HS-27A (cell line): ENCODE results near the gene ARL17B.
"Not testable (repeated sequence)": the region's sequence is repeated elsewhere in the genome, so short reads cannot be mapped to it uniquely, and the experiment has no call there.

Experiments
- DNase-seq: peaks from one replicate; pipeline ENCODE4 v3.0.0-alpha.2; 2012; ENCODE audit warnings: low read depth, missing footprints

Gene ARL17B

DNA sequence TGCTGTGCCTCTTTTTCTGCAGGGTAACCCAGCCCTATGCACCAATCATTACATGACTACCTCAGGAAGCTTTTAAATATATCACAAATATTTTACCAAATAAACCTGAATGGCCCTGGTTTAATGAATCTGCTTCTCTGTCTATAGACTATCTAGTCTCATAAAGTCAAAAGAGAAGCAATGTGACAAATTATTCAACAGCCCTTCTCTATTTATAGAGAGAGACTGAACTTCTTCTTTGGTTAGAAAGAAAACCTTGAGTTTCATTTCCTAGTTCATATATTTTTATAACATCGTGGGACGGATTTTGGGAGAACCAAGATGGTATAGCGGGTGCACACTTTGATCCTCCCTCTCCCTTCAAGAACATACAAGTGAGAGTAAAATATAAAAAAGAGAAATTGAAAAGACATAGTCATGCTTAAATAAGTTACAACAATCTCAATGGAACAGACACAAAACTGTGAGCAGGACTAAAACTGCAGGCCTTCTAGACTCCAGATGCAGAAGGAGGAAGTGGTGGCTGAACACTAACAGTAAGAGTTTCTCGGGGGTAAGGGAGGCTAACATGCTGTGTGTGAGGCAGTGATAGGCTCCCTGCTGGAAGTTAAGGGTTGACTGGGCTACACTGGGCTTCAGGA lies 70.5 kb downstream of the ARL17B start:
- not testable (repeated sequence) for DNase-seq

DNA sequence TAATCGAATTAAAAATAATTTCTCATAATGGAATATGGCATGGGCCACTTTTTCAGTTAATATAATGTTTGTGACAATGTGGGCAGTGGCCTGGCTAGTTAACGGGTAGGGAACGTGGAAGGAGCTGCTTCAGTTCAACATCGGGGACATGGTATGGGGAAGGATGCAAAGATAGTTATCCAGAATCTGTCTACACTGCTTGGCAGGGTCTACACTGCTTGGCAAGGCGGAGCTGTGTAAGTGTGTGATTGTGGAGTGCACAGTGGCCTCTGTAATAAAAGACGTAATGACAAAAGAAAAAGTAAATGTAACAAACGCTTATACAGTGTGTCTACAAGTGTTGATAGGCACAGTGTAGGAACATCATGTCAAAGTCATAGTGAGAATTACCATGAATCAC lies 74.0 kb downstream of the ARL17B start:
- not testable (repeated sequence) for DNase-seq

GRCh38 chr17:46286764-46287221 lies 74.8 kb downstream of the ARL17B start:
- DNase-seq: peak; percentile 84

DNA sequence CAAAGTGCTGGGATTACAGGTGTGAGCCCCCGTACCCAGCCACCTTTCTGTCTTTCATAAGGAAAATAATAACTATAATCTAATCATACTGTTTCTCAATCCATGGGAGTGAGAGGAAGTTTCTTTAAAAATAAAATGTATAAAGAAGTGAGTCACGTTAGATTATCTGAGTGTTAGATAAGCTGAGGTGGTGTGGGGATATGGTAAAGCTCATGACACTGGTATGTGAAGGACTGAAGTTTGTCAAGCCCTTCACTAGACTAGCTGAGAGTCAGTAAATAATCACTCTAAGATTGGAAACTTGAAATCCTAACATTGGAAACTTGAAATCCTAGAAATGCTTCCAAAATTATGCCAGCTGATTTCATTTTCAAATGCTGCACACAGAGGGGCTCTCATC lies 76.1 kb downstream of the ARL17B start:
- DNase-seq: not testable (repeated sequence)

GRCh38 chr17:46284467-46284866 lies 77.1 kb downstream of the ARL17B start:
- not testable (repeated sequence) for DNase-seq

- not testable (repeated sequence) for DNase-seq
Measured at GRCh38 chr17:46282635-46283034, 78.9 kb downstream of the ARL17B start.

DNA sequence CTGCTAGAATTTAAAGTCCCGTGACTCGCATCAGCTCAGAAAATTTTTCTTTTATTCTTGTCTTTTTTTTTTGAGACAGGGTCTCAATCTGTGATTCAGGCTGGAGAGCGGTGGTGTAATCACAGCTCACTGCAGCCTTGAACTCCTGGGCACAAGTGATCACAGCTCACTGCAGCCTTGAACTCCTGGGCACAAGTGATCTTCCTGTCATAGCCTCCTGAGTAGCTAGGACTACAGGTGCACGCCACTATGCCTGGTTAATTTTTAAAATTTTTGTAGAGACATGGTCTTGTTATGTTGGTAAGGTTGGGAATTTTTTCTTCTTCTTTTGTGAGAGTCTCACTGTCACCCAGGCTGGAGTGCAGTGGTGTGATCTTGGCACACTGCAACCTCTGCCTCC lies 80.2 kb downstream of the ARL17B start:
- not testable (repeated sequence) for DNase-seq

GRCh38 chr17:46276728-46277479 lies 84.7 kb downstream of the ARL17B start:
- DNase-seq: not testable (repeated sequence)

GRCh38 chr17:46274238-46274637 lies 87.3 kb downstream of the ARL17B start:
- no peak for DNase-seq

GRCh38 chr17:46273541-46274236 lies 87.9 kb downstream of the ARL17B start:
- no peak for DNase-seq

DNA sequence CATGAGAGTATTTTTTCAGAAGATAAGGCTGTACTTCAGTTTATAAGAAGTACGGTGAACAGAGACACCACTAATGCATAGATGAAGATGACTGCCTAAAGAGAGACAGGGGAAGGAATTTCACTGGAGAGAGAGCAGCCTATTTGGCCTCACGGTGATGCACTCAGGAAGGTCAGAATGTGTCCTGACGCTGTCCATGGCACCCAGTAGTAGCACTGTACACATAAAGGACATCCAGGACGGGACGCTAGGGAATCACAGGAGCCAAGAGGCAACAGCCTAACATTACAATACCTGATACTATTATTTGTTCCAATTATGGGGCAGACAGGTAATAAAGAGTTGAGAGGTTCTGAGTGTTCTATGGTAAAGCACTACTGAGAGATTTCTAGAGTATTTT lies 91.5 kb downstream of the ARL17B start:
- DNase-seq: no peak

GRCh38 chr17:46266656-46267544 lies 94.7 kb downstream of the ARL17B start:
- peak; percentile 75 for DNase-seq

GRCh38 chr17:46266063-46266655 lies 95.4 kb downstream of the ARL17B start:
- not testable (repeated sequence) for DNase-seq

GRCh38 chr17:46264456-46265198 lies 96.9 kb downstream of the ARL17B start:
- peak; percentile 83 for DNase-seq

DNA sequence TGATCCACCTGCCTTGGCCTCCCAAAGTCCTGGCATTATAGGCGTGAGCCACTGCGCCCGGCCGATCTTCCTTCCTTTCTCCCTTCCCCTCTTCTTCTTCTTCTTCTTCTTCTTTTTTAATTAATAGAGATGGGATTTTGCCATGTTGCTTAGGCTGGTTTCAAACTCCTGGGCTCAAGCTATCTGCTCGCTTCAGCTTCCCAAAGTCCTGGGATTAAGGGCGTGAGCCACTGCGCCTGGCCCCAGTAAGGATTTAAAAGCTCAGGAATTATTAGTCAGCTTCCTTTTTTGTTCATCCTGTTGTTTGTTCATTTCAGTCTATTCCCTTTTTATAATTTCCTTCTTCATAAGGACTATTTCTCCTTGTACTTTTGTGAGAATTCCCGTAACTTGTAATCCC lies 99.3 kb downstream of the ARL17B start:
- DNase-seq: no peak

DNA sequence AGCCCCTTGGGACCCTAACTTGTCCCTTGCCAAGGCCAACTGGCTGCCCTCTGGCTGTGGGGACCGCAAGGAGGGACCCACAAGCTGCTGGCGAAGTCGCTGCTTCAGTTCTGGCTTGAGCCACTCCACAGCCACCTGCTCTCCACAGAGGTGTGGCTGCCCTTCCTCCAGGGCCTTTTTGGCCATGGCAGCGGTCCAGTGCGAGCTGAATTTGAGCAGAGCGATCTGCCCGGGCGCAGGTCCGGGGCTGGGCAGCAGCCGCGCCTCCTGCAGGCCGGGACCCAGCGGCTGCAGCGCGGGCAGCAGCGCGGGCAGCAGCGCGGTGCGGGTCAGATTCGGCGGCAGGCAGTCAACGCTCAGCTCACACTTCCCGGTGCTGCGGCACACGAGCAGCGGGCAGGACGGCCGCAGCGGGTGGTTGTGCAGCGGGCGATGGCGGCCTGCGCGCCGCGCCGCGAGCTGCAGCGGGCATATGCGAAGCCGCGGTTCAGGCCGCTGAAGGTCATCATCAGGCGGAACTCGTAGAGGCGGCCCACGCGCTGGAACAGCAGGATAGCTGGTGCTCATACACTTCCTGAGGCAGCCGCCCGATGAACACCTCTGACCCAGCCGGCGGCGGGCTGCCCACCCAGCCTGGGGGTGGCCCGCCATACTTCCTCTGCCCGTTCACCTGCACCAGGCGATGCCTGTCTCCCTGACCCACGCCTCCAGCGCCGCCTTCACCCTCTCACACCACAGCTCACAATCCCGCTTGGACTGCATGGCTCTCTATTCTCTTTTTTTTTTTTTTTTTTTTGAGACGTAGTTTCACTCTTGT lies 101.5 kb downstream of the ARL17B start:
- DNase-seq: not testable (repeated sequence)

GRCh38 chr17:46256369-46256768 lies 105.2 kb downstream of the ARL17B start:
- DNase-seq: not testable (repeated sequence)

DNA sequence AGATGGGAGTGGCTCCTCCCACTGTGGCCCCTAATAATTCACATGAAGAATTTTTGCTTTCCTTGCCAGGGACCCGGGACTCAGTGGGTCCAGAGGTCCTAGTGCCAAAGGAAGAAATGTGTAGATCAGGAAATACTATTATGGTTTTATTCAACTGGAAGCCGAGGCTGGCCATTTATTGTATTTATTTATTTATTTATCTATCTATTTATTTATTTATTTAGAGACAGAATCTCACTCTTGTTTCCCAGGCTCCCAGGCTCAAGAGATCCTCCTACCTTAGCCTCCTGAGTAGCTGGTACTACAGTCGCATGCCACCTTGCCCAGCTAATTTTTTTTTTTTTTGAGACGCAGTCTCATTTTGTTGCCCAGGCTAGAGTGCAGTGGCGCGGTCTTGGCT lies 107.4 kb downstream of the ARL17B start:
- DNase-seq: not testable (repeated sequence)

DNA sequence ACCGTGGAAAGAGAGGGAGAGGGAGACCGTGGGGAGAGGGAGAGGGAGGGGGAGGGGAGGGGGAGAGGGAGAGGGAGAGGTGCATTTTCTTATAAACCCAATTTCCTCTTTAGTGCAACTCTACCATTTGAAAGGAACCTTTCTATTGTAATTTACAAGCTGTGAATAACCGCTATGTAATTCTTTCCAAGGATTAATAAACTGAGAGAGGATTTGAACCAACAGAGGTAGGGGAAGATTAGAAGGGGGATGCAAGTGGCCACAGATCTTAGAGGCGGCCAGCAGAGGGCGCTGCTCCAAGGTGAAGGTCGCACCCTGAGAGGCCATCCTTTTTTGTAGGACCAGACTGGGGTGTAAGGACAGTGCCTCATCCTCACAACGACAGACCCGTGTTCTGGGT lies 107.8 kb downstream of the ARL17B start:
- not testable (repeated sequence) for DNase-seq

DNA sequence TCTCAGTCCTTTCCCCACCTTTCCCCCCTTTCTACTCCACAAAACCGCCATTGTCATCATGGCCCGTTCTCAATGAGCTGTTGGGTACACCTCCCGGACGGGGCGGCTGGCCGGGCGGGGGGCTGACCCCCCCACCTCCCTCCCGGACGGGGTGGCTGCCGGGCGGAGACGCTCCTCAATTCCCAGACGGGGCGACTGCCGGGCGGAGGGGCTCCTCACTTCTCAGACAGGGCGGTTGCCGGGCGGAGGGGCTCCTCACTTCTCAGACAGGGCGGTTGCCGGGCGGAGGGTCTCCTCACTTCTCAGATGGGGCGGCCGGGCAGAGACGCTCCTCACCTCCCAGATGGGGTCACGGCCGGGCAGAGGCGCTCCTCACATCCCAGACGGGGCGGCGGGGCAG lies 108.8 kb downstream of the ARL17B start:
- not testable (repeated sequence) for DNase-seq
